Measurements from ENCODE around the gene CYP2C9. TPM values are rescaled to one million over a fixed set of nuclear protein-coding genes. Genes with fewer than 3 reads are reported as not detected.

CYP2C9 gene
- total and polyA plus RNA-seq, 2 donors (not counting 3 experiments of a cell fraction or from before 2014, with no cell fraction given), result not detected

GRCh38 chr10:94992811-94993210, 54.4 kb downstream of the CYP2C9 start:
- H3K36me3 ChIP-seq (ENCODE audit: control insufficient read depth in 2 of 2, extremely low read depth in 1 of 2, insufficient read depth in 2 of 2, low read length in 2 of 2), result no peaks in the 10 kb centered on the region
- no peaks in the 10 kb centered on the region for H3K9me3 ChIP-seq (replicated peaks; ENCODE audit: control insufficient read depth, insufficient read depth, low read length)
- intact Hi-C loops (cut with micrococcal nuclease) (no loop called here), dilution Hi-C loops (cut with MboI; ENCODE audit: extremely low pct_ligation_motif_present, low sequenced_read_pairs) (no loop called here)
- no peaks in the 10 kb centered on the region for H4K20me1 ChIP-seq (replicated peaks; ENCODE audit: control insufficient read depth, extremely low read depth, insufficient read depth, low read length)
- no peak overlapping the region for H2AFZ ChIP-seq (ENCODE audit: low read depth, low read length)
- H3K9me1 ChIP-seq (replicated peaks; ENCODE audit: control insufficient read depth, extremely low read depth, insufficient read depth, low read length), result no peaks in the 10 kb centered on the region
- no TSS peak for BruUV-seq (replicated peaks)
- FAIRE-seq (no peak), DNase-seq (ENCODE audit: low read depth, low spot score) (no peak)
- no peaks in the 10 kb centered on the region for H3K79me2 ChIP-seq (ENCODE audit: control insufficient read depth, insufficient read depth, low read length)
- CTCF ChIA-PET, result no interaction called here
- no peak overlapping the region for H3K27ac ChIP-seq (ENCODE audit: insufficient read depth, low read depth, low read length)
- H3K9ac ChIP-seq (replicated peaks; ENCODE audit: extremely low read depth, insufficient read depth, low read length), result no peak overlapping the region
- no peak overlapping the region for H3K4me3 ChIP-seq (replicated peaks in 1 of 3; ENCODE audit: insufficient read depth in 1 of 3, low read depth in 1 of 3, low read length in 3 of 3)
- no peak for TF ChIP-seq POLR2AphosphoS5 (IDR thresholded peaks at IDR 0.05; ENCODE audit: insufficient read depth, low read depth, low read length)
- no peak for TF ChIP-seq POLR2A (IDR thresholded peaks at IDR 0.05; ENCODE audit: low read depth, low read length)
- TF ChIP-seq EZH2 (IDR thresholded peaks at IDR 0.05; ENCODE audit: borderline replicate concordance, low read depth, low read length, severe bottlenecking), result no peak
- TF ChIP-seq GATA2 (IDR thresholded peaks at IDR 0.05; ENCODE audit: insufficient read depth, insufficient read length, low read depth, low read length), result no peak
- TF ChIP-seq, protein P1, sequence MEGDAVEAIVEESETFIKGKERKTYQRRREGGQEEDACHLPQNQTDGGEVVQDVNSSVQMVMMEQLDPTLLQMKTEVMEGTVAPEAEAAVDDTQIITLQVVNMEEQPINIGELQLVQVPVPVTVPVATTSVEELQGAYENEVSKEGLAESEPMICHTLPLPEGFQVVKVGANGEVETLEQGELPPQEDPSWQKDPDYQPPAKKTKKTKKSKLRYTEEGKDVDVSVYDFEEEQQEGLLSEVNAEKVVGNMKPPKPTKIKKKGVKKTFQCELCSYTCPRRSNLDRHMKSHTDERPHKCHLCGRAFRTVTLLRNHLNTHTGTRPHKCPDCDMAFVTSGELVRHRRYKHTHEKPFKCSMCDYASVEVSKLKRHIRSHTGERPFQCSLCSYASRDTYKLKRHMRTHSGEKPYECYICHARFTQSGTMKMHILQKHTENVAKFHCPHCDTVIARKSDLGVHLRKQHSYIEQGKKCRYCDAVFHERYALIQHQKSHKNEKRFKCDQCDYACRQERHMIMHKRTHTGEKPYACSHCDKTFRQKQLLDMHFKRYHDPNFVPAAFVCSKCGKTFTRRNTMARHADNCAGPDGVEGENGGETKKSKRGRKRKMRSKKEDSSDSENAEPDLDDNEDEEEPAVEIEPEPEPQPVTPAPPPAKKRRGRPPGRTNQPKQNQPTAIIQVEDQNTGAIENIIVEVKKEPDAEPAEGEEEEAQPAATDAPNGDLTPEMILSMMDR (IDR thresholded peaks at IDR 0.05; ENCODE audit: extremely low read depth in 1 of 2, insufficient read depth in 1 of 2, low read depth in 1 of 2, low read length in 2 of 2), result no peak
- TF ChIP-seq MAX (IDR thresholded peaks at IDR 0.05; ENCODE audit: insufficient read depth, insufficient read length), result no peak
- TF ChIP-seq FOS (IDR thresholded peaks at IDR 0.05; ENCODE audit: borderline replicate concordance, insufficient read depth, low read length), result no peak
- no peak for TF ChIP-seq JUN (IDR thresholded peaks at IDR 0.05; ENCODE audit: borderline replicate concordance, insufficient read depth, insufficient read length, low read depth)
- POLR2A ChIA-PET, result no interaction called here
- H3K4me2 ChIP-seq (ENCODE audit: insufficient read depth, low read length), result no peak overlapping the region
- no peaks in the 10 kb centered on the region for H3K27me3 ChIP-seq (ENCODE audit: control insufficient read depth in 2 of 2, insufficient read depth in 2 of 2, low read length in 2 of 2)
- no peaks in the 10 kb centered on the region for H3K4me1 ChIP-seq (ENCODE audit: control insufficient read depth, extremely low read depth, insufficient read depth, low read length)
